HG02763 (cell line): Measurements from ENCODE around the gene LEO1.

Experiments used
- ATAC-seq: cut with Tn5 transposase; IDR thresholded peaks from one replicate; pipeline ENCODE4 v1.9.1; 2021; ENCODE audit warnings: mild to moderate bottlenecking, moderate library complexity; ENCODE audit not compliant: unreplicated experiment

Gene LEO1

DNA sequence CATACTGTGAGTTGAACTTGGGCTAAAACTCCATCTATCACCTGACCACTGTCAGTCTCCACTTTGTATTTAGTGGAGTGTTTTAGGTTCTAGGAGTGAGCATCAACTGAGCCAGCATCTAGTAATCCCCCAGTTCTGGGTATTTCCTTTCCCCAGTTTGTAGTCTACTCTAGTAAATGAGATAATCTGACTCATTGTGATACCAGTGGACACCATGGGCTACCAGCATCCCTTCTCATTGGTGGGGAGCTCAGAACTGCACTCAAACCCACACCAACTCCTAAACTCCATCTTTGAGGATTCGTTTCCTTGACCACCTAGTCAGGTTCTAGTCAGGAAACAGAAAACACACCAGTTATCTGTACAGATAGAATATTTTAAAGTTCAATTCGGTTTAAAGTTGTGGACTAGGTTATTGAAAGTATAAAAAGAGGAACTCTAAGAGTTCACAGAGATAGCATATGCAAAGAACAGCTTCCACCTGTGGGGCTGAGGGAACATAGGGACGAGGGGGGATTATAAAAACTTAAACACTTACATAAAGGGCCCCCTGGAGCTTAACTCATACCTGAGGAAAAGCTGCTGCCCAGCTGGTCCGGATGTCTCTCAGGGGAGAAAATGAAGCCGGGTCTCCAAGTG, 36.0 kb downstream of the LEO1 start:
- peak; percentile 87 for ATAC-seq

DNA sequence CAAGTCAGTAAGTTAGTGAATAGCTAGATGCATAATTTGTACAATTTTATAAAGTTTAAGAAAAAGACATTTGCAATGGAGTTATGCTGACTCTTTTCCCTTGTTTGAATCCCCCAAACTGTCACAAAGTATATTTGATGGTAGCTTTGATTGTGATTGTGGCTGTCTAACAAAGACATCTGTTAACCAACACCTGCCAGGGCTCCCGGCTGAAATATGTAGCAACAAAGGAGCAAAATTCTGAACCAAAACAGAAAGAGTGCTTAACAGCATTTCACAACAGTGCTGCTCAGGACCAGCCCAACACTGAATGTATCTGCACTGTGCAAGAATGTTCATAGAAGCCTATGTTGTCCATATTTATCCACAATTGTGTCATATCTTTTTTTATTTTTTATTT, 39.4 kb downstream of the LEO1 start:
- no peak for ATAC-seq

DNA sequence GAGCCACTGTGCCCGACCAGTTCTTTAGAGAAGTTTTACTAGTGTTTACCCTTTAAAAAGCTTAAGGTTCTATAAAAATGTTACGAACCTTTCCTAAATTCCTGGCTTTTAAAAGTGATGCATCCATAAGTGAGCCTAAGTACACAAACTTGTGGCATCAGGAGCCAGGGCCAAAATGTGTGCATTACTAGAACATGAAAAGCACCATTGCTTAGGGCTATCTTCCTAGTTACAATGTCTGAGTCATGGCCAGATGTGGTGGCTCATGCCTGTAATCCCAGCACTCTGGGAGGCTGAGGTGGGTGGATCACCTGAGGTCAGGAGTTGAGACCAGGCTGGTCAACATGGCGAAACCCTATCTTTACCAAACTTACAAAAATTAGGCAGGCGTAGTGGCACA, 39.9 kb downstream of the LEO1 start:
- no peak for ATAC-seq

DNA sequence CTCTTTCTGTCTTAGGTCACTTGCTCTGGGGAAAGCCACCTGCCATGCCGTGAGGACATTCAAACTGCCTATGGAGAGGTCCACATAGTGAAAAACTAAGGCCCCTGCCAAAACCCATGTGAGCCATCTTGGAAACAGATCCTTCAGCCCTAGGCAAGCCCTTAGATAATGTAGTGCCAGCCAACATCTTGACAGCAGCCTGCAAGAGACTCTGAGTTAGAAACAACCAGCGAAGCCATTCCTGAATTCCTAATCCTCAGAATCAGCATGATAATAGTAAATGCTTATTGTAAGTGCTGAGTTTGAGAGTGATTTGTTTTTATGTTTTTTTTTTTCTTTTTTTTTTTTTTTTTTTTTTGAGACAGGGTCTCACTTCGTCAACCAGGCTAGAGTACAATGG, 40.6 kb downstream of the LEO1 start:
- no peak for ATAC-seq

DNA sequence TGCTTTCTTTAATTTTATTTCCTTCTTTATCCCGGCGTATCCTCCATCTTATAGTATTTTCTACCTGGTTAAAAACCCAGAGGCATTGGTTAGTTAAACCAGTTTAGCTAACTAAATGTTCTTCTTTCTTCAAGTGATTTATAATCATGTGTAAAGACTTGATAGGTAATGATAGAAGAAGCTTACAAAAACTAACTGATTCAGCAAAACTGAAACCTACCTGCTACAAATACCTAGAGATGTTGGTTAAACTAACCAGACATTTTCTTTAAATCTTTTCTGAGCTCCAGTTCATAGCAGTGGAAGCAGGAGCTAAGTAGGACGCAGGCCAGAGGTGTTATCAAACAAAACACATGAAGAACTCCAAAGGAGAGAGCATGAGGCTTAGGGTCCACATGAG, 44.8 kb downstream of the LEO1 start:
- ATAC-seq, result no peak

DNA sequence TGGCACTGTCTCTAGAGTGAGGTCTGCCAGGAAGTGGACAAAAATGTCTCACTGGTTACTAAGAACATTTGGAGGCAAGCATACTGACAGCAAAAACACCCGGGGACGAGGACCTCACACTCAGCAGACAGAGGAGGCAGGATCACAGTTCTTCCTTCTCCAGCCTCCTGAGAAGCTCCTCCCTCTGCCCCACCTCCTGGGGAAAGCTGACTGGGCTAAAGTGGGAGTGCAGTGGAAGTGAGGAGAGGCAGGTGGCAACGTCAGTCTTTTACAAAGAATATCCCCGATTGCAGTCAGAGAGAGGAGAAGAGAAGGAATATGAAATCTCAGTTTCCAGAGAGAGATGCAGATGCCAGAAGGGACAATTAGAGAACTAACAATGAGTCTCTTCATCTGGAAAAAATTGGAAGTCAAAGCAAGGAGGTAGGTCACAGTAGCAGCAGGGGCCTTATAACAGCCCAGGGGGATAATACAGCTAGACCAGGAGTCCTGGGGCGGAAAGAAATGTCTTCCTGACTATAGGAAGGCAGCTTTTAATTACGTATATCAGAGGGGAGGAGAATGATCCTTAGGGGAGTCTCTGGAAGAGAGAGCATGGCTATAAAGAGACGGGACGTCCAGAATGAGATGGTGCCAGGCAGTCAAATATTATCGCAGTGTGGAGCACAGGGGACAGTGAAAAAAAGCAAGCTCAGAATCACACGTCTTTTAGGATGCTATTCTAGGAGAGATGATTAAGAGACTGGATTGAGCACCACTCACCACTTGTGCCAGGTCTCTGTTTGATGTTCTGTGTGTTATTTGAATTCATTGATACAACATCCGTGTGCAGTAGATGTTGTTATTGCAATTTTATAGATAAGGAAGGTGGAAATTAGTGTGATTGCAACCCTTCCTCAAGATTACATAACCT, 47.2 kb downstream of the LEO1 start:
- no peak for ATAC-seq

DNA sequence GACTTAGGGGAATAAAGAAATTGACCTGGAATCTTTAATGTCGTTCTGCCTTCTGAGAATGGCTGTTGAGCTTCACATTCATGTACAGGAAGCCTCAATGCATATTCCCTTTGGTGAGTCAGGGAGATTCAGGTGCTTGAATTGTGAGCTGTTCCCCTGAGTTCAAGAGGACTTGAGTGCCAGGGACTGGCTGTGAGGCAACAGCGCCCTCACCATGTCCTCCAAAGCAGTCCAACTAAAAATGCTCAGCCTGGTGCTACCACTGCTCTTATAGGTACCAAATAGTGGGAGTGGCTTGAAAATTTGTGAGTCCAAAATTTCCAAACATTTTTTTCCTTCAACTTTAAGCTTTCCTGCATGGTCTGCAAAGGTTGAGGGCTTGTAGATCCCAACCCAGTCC, 54.1 kb downstream of the LEO1 start:
- ATAC-seq, result no peak

DNA sequence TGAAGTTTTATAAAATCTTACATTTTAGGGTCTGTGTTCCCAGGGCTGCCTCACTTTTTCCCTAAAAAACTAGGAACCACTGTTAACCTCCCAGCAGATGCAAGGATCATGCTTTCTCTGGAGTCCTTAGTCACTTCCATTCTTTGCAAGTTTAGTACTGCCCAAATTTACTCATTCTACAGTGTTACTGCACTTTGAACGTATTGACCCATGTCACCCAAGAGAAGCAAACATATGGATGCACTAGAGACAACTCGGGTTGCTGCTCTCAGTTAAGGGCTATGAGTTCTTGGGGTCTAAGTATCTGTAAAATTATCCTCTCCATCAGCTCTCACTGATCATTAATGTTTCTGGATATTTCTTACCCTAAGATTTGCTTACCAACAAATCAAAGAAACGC, 59.0 kb downstream of the LEO1 start:
- no peak for ATAC-seq

DNA sequence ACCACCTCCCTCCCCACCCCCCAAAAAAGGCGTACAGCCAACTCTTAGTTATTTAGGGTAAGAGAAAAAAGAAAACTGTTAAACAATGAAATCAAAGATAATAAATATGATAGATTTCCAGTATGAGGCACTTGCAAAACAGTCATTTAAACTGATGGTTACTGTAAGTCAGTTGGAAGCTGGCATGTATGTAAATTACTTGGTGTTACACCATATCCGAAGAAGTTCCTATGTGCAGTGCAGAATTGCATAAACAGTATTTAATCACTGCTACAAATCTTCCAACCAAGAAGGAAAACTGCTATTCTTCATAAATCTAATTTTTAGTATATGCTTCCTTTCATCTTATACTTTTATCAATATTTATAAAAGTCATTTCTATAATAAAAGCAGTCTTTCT, 62.0 kb downstream of the LEO1 start:
- no peak for ATAC-seq

DNA sequence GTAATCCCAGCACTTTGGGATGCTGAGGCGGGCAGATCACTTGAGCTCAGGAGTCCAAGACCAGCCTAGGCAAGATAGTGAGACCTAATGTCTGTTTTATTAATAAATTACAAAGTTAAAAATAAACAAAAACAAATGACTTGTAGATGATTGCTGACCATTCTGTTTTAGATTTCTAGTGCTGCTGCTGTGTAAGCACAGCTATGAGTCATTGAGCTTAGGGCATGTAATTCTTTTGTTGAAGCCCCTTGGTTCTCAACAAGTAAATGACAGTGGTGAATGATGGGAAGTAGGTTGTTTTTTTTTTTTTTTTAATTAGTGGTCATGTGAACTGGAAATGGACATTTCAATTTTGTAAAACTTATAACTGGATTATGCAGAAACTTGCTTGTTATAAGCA, 63.3 kb downstream of the LEO1 start:
- ATAC-seq, result no peak

DNA sequence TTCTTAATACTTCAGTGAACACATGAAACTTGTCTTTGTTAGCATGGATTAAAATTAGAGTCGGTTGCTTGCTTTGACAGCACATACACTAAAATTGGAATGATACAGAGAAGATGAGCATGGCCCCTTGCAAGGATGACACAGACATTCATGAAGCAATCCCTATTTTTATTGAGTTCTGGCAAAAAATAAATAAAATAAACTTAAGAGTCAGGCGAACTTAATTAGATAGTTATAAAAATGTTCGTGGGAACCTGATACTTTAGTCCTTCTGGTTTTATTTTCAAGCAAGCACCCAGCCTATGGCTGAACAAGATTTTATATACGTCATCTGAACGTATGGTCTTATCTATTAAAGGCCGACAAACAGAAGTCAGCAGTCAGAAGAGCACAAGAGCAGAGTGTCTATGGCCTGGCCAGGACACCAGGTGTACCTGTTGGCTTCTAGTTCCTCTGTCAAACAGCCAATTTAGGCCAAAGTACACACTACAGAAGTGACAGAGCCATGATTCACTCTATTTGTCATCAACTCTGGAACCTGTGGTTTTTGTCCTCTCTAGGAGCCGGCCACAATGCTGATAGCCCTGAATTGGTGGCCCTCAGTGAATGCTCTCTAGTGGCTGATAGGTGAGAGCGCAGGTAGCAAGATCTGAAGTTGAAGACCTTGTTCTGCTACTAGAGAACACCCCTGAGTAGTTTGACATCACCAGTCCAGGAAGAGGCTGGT, 64.3 kb downstream of the LEO1 start:
- no peak for ATAC-seq

DNA sequence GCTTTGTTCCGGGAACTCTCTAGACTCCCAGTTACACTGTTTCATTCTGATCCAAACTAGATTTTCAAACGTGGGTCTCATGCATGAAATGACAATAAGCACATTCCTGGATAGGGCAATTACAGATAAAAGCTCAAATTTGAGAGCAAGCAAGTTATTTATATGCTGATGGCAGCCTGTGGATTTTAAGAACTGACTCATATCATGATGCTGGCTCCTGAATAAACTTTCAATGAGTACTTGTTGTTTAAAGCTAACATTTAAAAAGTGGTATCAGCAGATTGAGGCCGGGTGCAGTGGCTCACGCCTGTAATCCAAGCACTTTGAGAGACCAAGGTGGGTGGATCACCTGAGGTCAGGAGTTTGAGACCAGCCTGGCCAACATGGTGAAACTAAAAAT, 66.6 kb downstream of the LEO1 start:
- ATAC-seq, result no peak

DNA sequence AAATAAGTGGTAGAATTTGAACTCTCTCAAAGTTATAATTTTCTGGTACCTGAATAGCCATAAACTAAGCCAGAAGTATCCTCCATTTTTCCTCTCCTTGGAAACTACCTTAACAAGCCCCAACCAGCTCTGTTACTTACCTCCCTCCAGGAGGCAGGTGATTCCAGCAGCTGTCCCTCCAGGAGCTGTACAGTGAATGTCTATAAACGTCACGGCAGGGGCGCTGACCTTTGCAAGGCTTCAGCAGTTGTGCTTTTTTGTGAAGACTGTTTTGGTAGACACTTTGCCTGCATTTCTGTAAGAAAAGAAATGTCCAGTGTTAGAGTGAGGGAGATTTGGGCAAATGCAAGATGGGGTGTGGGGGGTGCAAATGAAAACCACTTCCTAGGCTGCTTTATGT, 67.2 kb downstream of the LEO1 start:
- no peak for ATAC-seq

DNA sequence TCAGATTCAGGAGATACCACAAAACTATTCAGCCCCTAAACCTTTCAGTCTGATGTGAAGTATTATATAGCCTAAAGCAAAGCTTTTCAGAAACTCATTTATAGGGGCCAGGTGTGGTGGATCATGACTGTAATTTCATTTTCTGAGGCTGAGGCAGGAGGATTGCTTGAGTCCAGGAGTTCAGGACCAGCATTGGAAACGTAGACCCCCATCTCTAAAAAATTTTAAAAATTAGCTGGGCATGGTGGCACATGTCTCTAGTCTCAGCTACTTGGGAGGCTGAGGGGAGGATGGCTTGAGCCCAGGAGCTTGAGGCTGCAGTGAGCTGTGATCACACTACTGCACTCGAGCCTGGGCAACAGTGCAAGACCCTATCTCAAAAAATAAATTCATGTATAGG, 82.1 kb downstream of the LEO1 start:
- no peak for ATAC-seq

DNA sequence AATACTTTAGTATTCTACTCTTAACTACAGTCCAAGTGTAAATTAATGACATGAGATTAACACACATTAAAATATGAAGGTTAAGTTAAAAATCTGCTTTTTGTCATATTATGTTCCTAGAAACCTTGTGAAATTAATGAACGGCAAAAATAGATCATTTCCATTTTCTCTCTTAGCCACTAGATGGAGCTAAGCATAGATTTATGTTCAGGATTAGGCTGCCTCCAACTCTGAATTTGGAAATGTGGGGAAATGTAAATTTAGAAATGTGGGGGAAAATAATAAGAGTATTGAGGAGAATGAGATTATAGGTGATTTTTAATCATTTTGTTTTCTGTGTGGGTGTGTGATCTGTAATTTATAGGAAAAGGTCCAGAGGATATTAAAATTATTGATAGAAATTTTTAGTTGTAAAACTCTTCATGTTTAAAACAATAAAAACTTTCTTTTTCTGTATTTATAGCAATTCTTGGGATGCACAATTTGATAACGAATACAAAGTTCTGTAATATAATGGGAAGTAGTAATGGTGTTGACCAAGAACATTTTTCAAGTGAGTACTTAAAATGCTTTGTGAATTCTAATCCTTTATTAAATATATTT, 82.9 kb downstream of the LEO1 start:
- no peak for ATAC-seq
